ENCODE results near the gene HERC3.

The HERC3 gene

DNA sequence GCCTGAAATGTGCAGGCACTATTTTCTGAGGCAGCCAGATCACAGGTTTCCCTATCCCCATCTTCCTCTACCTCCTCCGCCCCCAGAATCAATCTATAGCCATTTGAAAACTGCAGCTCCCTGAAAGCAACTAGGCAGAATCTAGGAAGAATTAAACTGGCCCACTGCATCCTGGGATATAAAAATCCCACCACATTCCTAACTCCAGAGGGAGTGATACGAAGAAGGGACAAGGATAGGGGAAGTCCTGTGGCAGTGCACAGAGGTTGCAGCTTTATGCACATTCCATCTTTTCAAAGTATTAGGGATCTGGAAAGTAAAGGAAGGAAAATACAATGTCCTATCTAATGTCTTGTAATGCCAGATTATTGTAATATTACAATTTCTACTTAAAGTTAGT lies 18.3 kb upstream of the HERC3 start:
- TF ChIP-seq, protein P1, sequence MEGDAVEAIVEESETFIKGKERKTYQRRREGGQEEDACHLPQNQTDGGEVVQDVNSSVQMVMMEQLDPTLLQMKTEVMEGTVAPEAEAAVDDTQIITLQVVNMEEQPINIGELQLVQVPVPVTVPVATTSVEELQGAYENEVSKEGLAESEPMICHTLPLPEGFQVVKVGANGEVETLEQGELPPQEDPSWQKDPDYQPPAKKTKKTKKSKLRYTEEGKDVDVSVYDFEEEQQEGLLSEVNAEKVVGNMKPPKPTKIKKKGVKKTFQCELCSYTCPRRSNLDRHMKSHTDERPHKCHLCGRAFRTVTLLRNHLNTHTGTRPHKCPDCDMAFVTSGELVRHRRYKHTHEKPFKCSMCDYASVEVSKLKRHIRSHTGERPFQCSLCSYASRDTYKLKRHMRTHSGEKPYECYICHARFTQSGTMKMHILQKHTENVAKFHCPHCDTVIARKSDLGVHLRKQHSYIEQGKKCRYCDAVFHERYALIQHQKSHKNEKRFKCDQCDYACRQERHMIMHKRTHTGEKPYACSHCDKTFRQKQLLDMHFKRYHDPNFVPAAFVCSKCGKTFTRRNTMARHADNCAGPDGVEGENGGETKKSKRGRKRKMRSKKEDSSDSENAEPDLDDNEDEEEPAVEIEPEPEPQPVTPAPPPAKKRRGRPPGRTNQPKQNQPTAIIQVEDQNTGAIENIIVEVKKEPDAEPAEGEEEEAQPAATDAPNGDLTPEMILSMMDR (IDR thresholded peaks at IDR 0.05; ENCODE audit: unreplicated experiment in 3 of 3) = peak; percentile 29 to 46 (median 32)
- Mint-ChIP-seq H3K4me3 (no peak overlapping the region), H3K9me3 (no peaks in the 10 kb centered on the region), H3K4me1 (peaks cover 36% of the 10 kb centered on the region), H3K27ac (peak overlapping the region; percentile 59 to 86 (median 72)), H3K27me3 (ENCODE audit: low read depth) (no peaks in the 10 kb centered on the region), H3K36me3 (ENCODE audit: low read depth) (no peaks in the 10 kb centered on the region)

DNA sequence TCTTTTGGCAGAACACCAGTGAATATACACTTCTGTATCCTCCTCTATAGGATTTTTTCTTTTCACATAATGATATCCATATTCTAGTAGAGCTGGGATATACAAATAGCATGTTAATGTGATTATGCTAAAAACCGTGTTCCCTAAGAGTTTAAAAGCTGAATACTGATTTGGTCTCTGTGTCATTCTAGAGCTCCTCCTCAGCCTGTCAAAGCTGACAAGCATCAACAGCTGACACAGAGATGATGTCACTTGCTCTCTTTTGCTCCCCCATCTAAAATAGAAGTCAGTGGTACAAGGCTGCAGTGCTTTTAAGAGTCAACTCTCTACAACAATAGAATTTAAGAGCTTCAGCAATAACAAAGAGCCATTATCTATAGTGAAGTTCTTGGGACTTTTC lies 17.1 kb upstream of the HERC3 start:
- Mint-ChIP-seq H3K36me3 (ENCODE audit: low read depth) (no peaks in the 10 kb centered on the region), H3K4me1 (peaks cover 31% of the 10 kb centered on the region), H3K4me3 (no peak overlapping the region), H3K9me3 (no peaks in the 10 kb centered on the region), H3K27ac (no peak overlapping the region), H3K27me3 (ENCODE audit: low read depth) (no peaks in the 10 kb centered on the region)
- TF ChIP-seq, protein P1 (IDR thresholded peaks at IDR 0.05; ENCODE audit: unreplicated experiment in 3 of 3) = no peak

DNA sequence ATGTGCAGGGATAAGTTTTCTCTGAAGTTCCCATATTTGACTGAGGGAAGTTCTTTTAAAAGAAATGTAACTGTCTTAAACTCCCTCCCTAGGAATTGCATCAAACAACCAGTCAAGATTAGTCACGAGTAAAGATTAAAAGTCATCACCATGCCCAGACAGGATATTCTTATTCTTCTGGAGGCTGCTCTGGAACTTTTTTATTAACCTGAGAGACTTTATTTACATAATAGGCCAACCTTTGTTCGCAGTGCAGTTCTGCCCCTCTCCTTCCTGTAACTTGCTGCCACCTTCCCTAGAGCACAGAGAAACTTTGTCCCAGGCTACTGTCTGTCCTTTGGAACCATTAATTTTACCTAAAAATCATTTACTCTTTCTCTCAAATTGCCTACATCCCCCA lies 9.8 kb upstream of the HERC3 start:
- no peaks in the 10 kb centered on the region for H3K36me3 Mint-ChIP-seq (ENCODE audit: low read depth)
- H3K9me3 Mint-ChIP-seq = no peaks in the 10 kb centered on the region
- H3K4me1 Mint-ChIP-seq = no peaks in the 10 kb centered on the region

DNA sequence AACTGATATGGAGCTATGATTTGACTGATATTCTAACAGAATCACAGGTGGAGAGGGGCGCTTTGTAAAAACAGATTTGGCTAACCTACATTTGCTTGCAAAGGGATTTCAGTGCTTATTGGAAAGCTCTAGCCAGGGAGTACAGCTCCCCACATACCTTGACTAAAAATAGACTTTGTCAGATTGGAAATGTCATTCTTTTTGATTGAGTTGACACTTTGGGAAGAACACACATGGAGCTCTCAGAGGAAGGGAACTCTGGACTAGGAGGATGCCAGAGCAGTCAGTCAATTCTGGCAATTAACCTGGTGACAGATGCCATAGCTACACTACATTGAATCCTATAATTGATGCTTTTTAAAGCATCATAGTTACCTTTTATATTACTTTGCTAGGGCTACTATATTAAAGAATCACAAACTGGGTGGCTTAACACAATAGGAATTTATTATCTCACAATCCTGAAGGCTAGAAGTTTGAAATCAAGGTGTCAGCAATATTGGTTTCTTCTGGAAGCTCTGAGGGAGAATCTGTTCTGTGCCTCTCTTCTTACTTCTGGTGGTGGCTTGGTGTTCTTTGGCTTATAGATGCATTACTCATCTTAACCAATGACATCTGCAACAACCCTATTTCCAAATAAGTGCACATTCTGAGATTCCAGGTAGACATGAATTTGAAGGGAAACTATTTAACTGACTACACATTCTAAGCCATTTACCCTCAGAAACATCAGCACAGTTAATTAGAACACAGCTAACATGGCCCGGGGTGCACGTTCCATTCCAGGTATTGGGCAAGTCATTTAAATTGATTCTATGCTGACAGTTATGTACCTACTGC lies 8.4 kb upstream of the HERC3 start:
- Mint-ChIP-seq H3K4me1 (no peaks in the 10 kb centered on the region), H3K9me3 (no peaks in the 10 kb centered on the region), H3K36me3 (ENCODE audit: low read depth) (no peaks in the 10 kb centered on the region), H3K27ac (no peak overlapping the region), H3K4me3 (no peak overlapping the region), H3K27me3 (ENCODE audit: low read depth) (peaks cover 3% of the 10 kb centered on the region)
- TF ChIP-seq, protein P1 (IDR thresholded peaks at IDR 0.05; ENCODE audit: unreplicated experiment in 3 of 3) = no peak

More for the DNA sequence above, 9.8 kb upstream of the HERC3 start:
- no peak overlapping the region for H3K4me3 Mint-ChIP-seq
- no peak overlapping the region for H3K27ac Mint-ChIP-seq
- TF ChIP-seq, protein P1 (IDR thresholded peaks at IDR 0.05; ENCODE audit: unreplicated experiment in 3 of 3) = no peak
- no peaks in the 10 kb centered on the region for H3K27me3 Mint-ChIP-seq (ENCODE audit: low read depth)

DNA sequence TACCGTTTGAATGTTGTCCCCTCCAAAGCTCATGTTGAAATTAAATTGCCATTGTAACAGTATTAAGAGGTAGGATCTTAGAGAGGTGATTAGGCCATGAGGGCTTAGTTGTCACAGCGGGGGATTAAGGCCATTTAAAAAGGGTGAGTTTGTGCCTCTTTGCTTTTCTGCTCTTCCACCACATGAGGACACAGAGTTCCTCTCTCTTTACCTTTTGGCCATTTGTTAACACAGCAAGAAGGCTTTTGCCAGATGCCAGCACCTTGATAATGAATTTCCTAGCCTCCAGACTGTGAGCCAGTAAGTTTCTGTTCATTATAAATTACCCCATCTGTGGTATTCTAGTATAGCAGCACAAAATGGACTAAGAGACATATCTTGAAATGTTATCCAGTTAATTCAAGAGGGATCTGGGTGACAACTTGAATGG lies 7.8 kb upstream of the HERC3 start:
- no peak overlapping the region for H3K4me3 Mint-ChIP-seq
- H3K27me3 Mint-ChIP-seq (ENCODE audit: low read depth) = peaks cover 7% of the 10 kb centered on the region
- H3K36me3 Mint-ChIP-seq (ENCODE audit: low read depth) = no peaks in the 10 kb centered on the region
- H3K9me3 Mint-ChIP-seq = no peaks in the 10 kb centered on the region
- TF ChIP-seq, protein P1 (IDR thresholded peaks at IDR 0.05; ENCODE audit: unreplicated experiment in 3 of 3) = no peak
- no peaks in the 10 kb centered on the region for H3K4me1 Mint-ChIP-seq
- H3K27ac Mint-ChIP-seq = no peak overlapping the region

DNA sequence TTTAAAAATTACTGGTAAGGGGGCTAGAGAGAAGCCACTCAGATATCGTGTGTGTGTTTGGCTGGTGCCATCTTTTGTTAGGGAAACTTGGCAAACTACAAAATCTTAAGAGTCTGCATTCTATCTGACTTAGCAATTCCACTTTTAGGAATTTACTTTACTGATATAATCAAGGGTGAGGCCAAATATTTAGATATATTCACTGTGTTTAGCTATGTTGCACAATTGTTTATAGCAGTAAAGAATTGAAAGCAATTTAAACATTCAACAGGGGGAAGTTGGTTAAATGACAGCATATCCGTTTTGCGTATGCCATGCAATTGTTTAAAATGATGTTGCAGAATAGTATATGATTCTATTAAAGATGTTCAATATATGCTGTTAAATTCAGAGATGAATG lies 6.4 kb upstream of the HERC3 start:
- Mint-ChIP-seq H3K4me1 (no peaks in the 10 kb centered on the region), H3K36me3 (ENCODE audit: low read depth) (no peaks in the 10 kb centered on the region), H3K27me3 (ENCODE audit: low read depth) (peaks cover 8% of the 10 kb centered on the region), H3K4me3 (no peak overlapping the region), H3K27ac (no peak overlapping the region), H3K9me3 (no peaks in the 10 kb centered on the region)
- TF ChIP-seq, protein P1 (IDR thresholded peaks at IDR 0.05; ENCODE audit: unreplicated experiment in 3 of 3) = no peak

Measured in nephron (organoid).